ENCODE measurements around the gene ATP9A.

- TF ChIP-seq USF2 (IDR thresholded peaks at IDR 0.05; ENCODE audit: borderline replicate concordance, low read depth, low read length) = no peak
- no peak for TF ChIP-seq TCF12 (IDR thresholded peaks at IDR 0.05)
- TF ChIP-seq CTCF (IDR thresholded peaks at IDR 0.05) = no peak
- TF ChIP-seq PBX3 (IDR thresholded peaks at IDR 0.05) = no peak
- TF ChIP-seq RAD21 (IDR thresholded peaks at IDR 0.05; ENCODE audit: low read length) = no peak
- TF ChIP-seq POLR2AphosphoS5 (IDR thresholded peaks at IDR 0.05; ENCODE audit: low read depth, low read length) = no peak
- no peak for TF ChIP-seq ELF1 (IDR thresholded peaks at IDR 0.05)
- no peak for TF ChIP-seq GABPA (IDR thresholded peaks at IDR 0.05; ENCODE audit: low read depth)
- no peak for TF ChIP-seq FOXM1 (IDR thresholded peaks at IDR 0.05; ENCODE audit: low read depth)
These were observed 100.7 kb downstream of the ATP9A start for GRCh38 chr20:51667491-51667890.
